IMR-90 (cell line): Measurements from ENCODE around the gene CNTN4. TPM values are rescaled to one million over a fixed set of nuclear protein-coding genes. Genes with fewer than 3 reads are reported as not detected.

Experiments
- ATAC-seq: fragments of 200-7000 bp; cut with Tn5 transposase; 2 replicates; pipeline ENCODE4 v1.9.1; 2020; ENCODE audit warnings: low read depth, mild to moderate bottlenecking, moderate library complexity
- BruUV-seq: library from RNA; stranded (reverse); fragments of 400-500 nt; replicated peaks from 2 replicates; lab custom pipeline; 2021; lab: Mats Ljungman, UMichigan
- CTCF ChIA-PET: fragments of 300-600 bp; formaldehyde crosslinking; extraction: SDS; loops from one replicate; lab custom pipeline; 2021; ENCODE audit warnings: antibody characterized with exemption; lab: Yijun Ruan, JAX
- POLR2A ChIA-PET: fragments of 300-600 bp; sonication (Branson Sonifier 250); formaldehyde crosslinking; loops from one replicate; lab custom pipeline; 2022; ENCODE audit warnings: antibody characterized with exemption; ENCODE audit not compliant: unreplicated experiment; lab: Charles Lee
- DNase-seq: peaks from one replicate; pipeline ENCODE4 v3.0.0; 2013
- H2AFZ ChIP-seq: replicated peaks from 2 replicates; pipeline ENCODE3; 2013; ENCODE audit warnings: low read length, mild to moderate bottlenecking; ENCODE audit not compliant: poor library complexity
- H2AK5ac ChIP-seq: 2 replicates; pipeline ENCODE4 v1.6.1; 2013; ENCODE audit warnings: low read depth, low read length, inconsistent platforms
- H2AK9ac ChIP-seq: replicated peaks from 2 replicates; pipeline ENCODE3; 2013; ENCODE audit warnings: mild to moderate bottlenecking, low read depth, low read length, moderate library complexity; ENCODE audit not compliant: poor library complexity
- H2BK120ac ChIP-seq: 2 replicates; pipeline ENCODE4 v1.6.1; 2013; ENCODE audit warnings: low read depth, low read length, inconsistent platforms
- H2BK15ac ChIP-seq: 3 replicates; pipeline ENCODE4 v1.6.1; 2013; ENCODE audit warnings: low read depth, low read length, inconsistent platforms
- H2BK20ac ChIP-seq: 2 replicates; pipeline ENCODE4 v1.6.1; 2013; ENCODE audit warnings: low read depth, mild to moderate bottlenecking, inconsistent platforms, low read length, moderate library complexity
- H2BK5ac ChIP-seq: 2 replicates; pipeline ENCODE4 v1.6.1; 2013; ENCODE audit warnings: mild to moderate bottlenecking, low read depth, low read length, inconsistent platforms; ENCODE audit not compliant: poor library complexity, severe bottlenecking
- H3K14ac ChIP-seq: replicated peaks from 2 replicates; pipeline ENCODE4 v1.6.1; 2013; ENCODE audit warnings: low read depth, low read length, inconsistent platforms
- H3K18ac ChIP-seq: 2 replicates; pipeline ENCODE4 v1.6.1; 2013; ENCODE audit warnings: low read depth, low read length, control low read depth
- H3K23ac ChIP-seq: 2 replicates; pipeline ENCODE4 v1.6.1; 2013; ENCODE audit warnings: low read depth, low read length, inconsistent platforms
- H3K27ac ChIP-seq: 2 replicates; pipeline ENCODE4 v1.5.1; 2013; ENCODE audit warnings: mild to moderate bottlenecking, control low read depth, low read length; ENCODE audit not compliant: insufficient read depth
- H3K27me3 ChIP-seq: 2 replicates; pipeline ENCODE4 v1.6.1; 2013; ENCODE audit warnings: low read length; ENCODE audit not compliant: control insufficient read depth, insufficient read depth
- H3K36me3 ChIP-seq: 2 replicates; pipeline ENCODE4 v1.6.1; 2013; ENCODE audit warnings: low read length, mixed read lengths; ENCODE audit not compliant: control insufficient read depth, insufficient read depth
- H3K4ac ChIP-seq: 2 replicates; pipeline ENCODE4 v1.6.1; 2013; ENCODE audit warnings: low read depth, low read length, inconsistent platforms
- H3K4me1 ChIP-seq: 2 replicates; pipeline ENCODE4 v1.6.1; 2013; ENCODE audit warnings: low read length, mixed read lengths; ENCODE audit not compliant: control insufficient read depth, insufficient read depth
- H3K4me2 ChIP-seq: 2 replicates; pipeline ENCODE4 v1.6.1; 2013; ENCODE audit warnings: low read depth, mild to moderate bottlenecking, control low read depth, low read length, moderate library complexity
- H3K4me3 ChIP-seq: 2 replicates; pipeline ENCODE4 v1.5.1; 2013; ENCODE audit warnings: low read depth, mild to moderate bottlenecking, control low read depth, low read length, moderate library complexity; ENCODE audit not compliant: insufficient read depth
- H3K56ac ChIP-seq: 2 replicates; pipeline ENCODE4 v1.6.1; 2013; ENCODE audit warnings: low read length, inconsistent platforms; ENCODE audit not compliant: insufficient read depth; ENCODE audit errors: extremely low read depth
- H3K79me1 ChIP-seq, 2 experiments: 2 replicates each; pipeline ENCODE4 v1.6.1; 2013; ENCODE audit warnings: low read length in 2 of 2, inconsistent platforms in 1 of 2, low read depth in 1 of 2
- H3K9ac ChIP-seq: 2 replicates; pipeline ENCODE4 v1.6.1; 2013; ENCODE audit warnings: low read depth, low read length, control low read depth
- H3K9me1 ChIP-seq: 2 replicates; pipeline ENCODE4 v1.6.1; 2013; ENCODE audit warnings: low read length, inconsistent platforms; ENCODE audit not compliant: insufficient read depth
- H3K9me3 ChIP-seq: 2 replicates; pipeline ENCODE4 v1.6.1; 2013; ENCODE audit warnings: low read length; ENCODE audit not compliant: control insufficient read depth, insufficient read depth
- H4K20me1 ChIP-seq: 2 replicates; pipeline ENCODE4 v1.6.1; 2013; ENCODE audit warnings: low read length, inconsistent platforms; ENCODE audit not compliant: insufficient read depth
- H4K5ac ChIP-seq: 2 replicates; pipeline ENCODE4 v1.6.1; 2013; ENCODE audit warnings: mild to moderate bottlenecking, low read depth, low read length, control low read depth
- H4K8ac ChIP-seq, 2 experiments: 2 replicates each; pipeline ENCODE4 v1.6.1; 2013; ENCODE audit warnings: low read depth in 2 of 2, low read length in 2 of 2, control low read depth in 1 of 2, inconsistent platforms in 1 of 2
- H4K91ac ChIP-seq: 2 replicates; pipeline ENCODE4 v1.6.1; 2013; ENCODE audit warnings: low read depth, low read length, inconsistent platforms; ENCODE audit not compliant: insufficient read depth
- ELK1 ChIP-seq: fragments of 150-350 bp; IDR thresholded peaks from 2 replicates; pipeline ENCODE4 v1.6.1; 2016; ENCODE audit warnings: low read depth, mild to moderate bottlenecking, low read length, moderate library complexity, borderline replicate concordance
- MAZ ChIP-seq: IDR thresholded peaks from 2 replicates; pipeline ENCODE4 v1.6.1; 2012; ENCODE audit warnings: low read depth, mild to moderate bottlenecking, low read length, improper control_type of control experiment, moderate library complexity, borderline replicate concordance
- RCOR1 ChIP-seq: IDR thresholded peaks from 2 replicates; pipeline ENCODE4 v1.6.1; 2012; ENCODE audit warnings: mild to moderate bottlenecking, low read length, improper control_type of control experiment; ENCODE audit not compliant: insufficient replicate concordance
- SMC3 ChIP-seq: fragments of 150-350 bp; IDR thresholded peaks from 2 replicates; pipeline ENCODE4 v1.6.1; 2016; ENCODE audit warnings: low read depth, mild to moderate bottlenecking, antibody characterized with exemption, low read length, moderate library complexity
- WGBS, 2 experiments: methylation state at CpG; one replicate each; pipeline versions ENCODE4 v1.1.5 to v1.1.7; 2013; ENCODE audit warnings: missing lambda C conversion rate in 2 of 2; ENCODE audit not compliant: insufficient read length in 1 of 2; ENCODE audit errors: extremely low coverage in 2 of 2; 5-methylcytosine and 5-hydroxymethylcytosine counted together
- dilution Hi-C: fragments of 300-500 bp; cut with HindIII; formaldehyde crosslinking; loops from one replicate; pipeline ENCODE4 v1.14.3; 2018; ENCODE audit warnings: low sequenced_read_pairs; ENCODE audit not compliant: unreplicated experiment
- in situ Hi-C: fragments of 300-500 bp; cut with MboI; formaldehyde crosslinking; loops from 3 replicates; pipeline ENCODE4 v1.14.3; 2019; ENCODE audit warnings: low sequenced_read_pairs, inconsistent platforms, mixed read lengths
- intact Hi-C: fragments of 100-400 bp; cut with micrococcal nuclease; formaldehyde crosslinking; loops from 2 replicates; pipeline ENCODE4 v1.10.0; 2022
- polyA plus RNA-seq, 3 experiments: library from polyadenylated mRNA; depleted of rRNA; stranded (reverse); fragments of >200 nt; gene quantifications; 2 replicates each; pipeline ENCODE4 v1.2.3, GENCODE V29; 2012; ENCODE audit warnings: low replicate concordance in 1 of 3
- total RNA-seq: library from RNA; depleted of rRNA; stranded (reverse); fragments of >200 nt; gene quantifications from 2 replicates; pipeline ENCODE4 v1.2.3, GENCODE V29; 2012

The CNTN4 gene
- total and polyA plus RNA-seq, 2 of the 4 experiments (the other 2 are of a cell fraction): under 0.01 TPM; not detected in 1

GRCh38 chr3:2771741-2772140 lies 673.1 kb downstream of the CNTN4 start:
- Histone ChIP-seq H3K27me3 (no peaks in the 10 kb centered on the region), H3K4me1 (no peaks in the 10 kb centered on the region), H3K9ac (no peak overlapping the region), H2BK120ac (no peak overlapping the region), H3K4me3 (no peak overlapping the region), H3K9me1 (no peaks in the 10 kb centered on the region), H3K27ac (no peak overlapping the region), H2BK20ac (no peak overlapping the region), H3K14ac (no peak overlapping the region), H2BK5ac (no peak overlapping the region), H3K23ac (no peak overlapping the region), H4K91ac (no peak overlapping the region), H3K4ac (no peak overlapping the region), H2AK5ac (no peak overlapping the region), H3K9me3 (peaks cover 8% of the 10 kb centered on the region), H3K56ac (no peak overlapping the region), H3K79me1 (no peaks in the 10 kb centered on the region), H3K4me2 (no peak overlapping the region), H2AFZ (no peak overlapping the region), H2BK15ac (no peak overlapping the region), H3K36me3 (no peaks in the 10 kb centered on the region), H2AK9ac (no peak overlapping the region), H4K8ac (no peak overlapping the region), H3K18ac (no peak overlapping the region), H4K5ac (no peak overlapping the region), H4K20me1 (no peaks in the 10 kb centered on the region)
- no TSS peak for BruUV-seq
- intact Hi-C loops (no loop called here), dilution Hi-C loops (no loop called here), in situ Hi-C loops (no loop called here)
- DNase-seq (no peak), ATAC-seq (no peak)
- ChIA-PET POLR2A (no interaction called here), CTCF (interaction anchor here (0.5 kb wide), 1 partner anchor 10 kb away, joined by 4 read pairs; no protein-coding TSS in a partner anchor)
- 34% methylated on average over 3 of the region's 5 CpGs; no CpG with 5 or more reads in 1 of the 2 experiments for WGBS, 2 experiments
- no peak for TF ChIP-seq ELK1
- no peak for TF ChIP-seq RCOR1
- no peak for TF ChIP-seq SMC3
- no peak for TF ChIP-seq MAZ
